Measurements from ENCODE around the gene ADD2.
"Not testable (repeated sequence)": the region's sequence is repeated elsewhere in the genome, so short reads cannot be mapped to it uniquely, and the experiment has no call there.

ADD2 gene

GRCh38 chr2:70767699-70768589, at the start of gene ADD2:
Gene ADD2 (minus strand): TSS chr2:70768200. CDS start chr2:70706408, 61,792 bp downstream.
- DNase-seq = peak; percentile 72

- DNase-seq = no peak
Measured at GRCh38 chr2:70817284-70817954, 49.4 kb upstream of the ADD2 start.

- no peak for DNase-seq
Measured at GRCh38 chr2:70816726-70817125, 48.7 kb upstream of the ADD2 start.

GRCh38 chr2:70808983-70809958, 41.3 kb upstream of the ADD2 start:
- DNase-seq = no peak

- no peak for DNase-seq
Measured at GRCh38 chr2:70807828-70808118, 39.8 kb upstream of the ADD2 start.

- DNase-seq = no peak
Measured at GRCh38 chr2:70807102-70807827, 39.3 kb upstream of the ADD2 start.

GRCh38 chr2:70806620-70807019, 38.6 kb upstream of the ADD2 start:
- no peak for DNase-seq

- no peak for DNase-seq
Measured at GRCh38 chr2:70806013-70806412, 38.0 kb upstream of the ADD2 start.

GRCh38 chr2:70801607-70802263, 33.7 kb upstream of the ADD2 start:
- DNase-seq = no peak

GRCh38 chr2:70799706-70800105, 31.7 kb upstream of the ADD2 start:
- no peak for DNase-seq

GRCh38 chr2:70797996-70798395, 30.0 kb upstream of the ADD2 start:
- DNase-seq = not testable (repeated sequence)

- DNase-seq = no peak
Measured at GRCh38 chr2:70797506-70797905, 29.5 kb upstream of the ADD2 start.

- DNase-seq = no peak
Measured at GRCh38 chr2:70796262-70796661, 28.3 kb upstream of the ADD2 start.

- no peak for DNase-seq
Measured at GRCh38 chr2:70795164-70795995, 27.4 kb upstream of the ADD2 start.

- DNase-seq = no peak
Measured at GRCh38 chr2:70793450-70793849, 25.4 kb upstream of the ADD2 start.

- DNase-seq = no peak
Measured at GRCh38 chr2:70790136-70790828, 22.3 kb upstream of the ADD2 start, which contains the start of gene FIGLA. Gene FIGLA (minus strand): TSS chr2:70790643. CDS start chr2:70790638, 5 bp downstream.

GRCh38 chr2:70789304-70790135, 21.5 kb upstream of the ADD2 start:
- peak; percentile 84 for DNase-seq

GRCh38 chr2:70785137-70785911, 17.3 kb upstream of the ADD2 start:
- DNase-seq = peak; percentile 53
